ENCODE measurements around the gene SCG3. TPM values are rescaled to one million over a fixed set of nuclear protein-coding genes. Genes with fewer than 3 reads are reported as not detected.

SCG3 gene
- polyA plus RNA-seq, 1 of the 3 experiments (the other 2 are of a cell fraction) = 0.16 TPM

DNA sequence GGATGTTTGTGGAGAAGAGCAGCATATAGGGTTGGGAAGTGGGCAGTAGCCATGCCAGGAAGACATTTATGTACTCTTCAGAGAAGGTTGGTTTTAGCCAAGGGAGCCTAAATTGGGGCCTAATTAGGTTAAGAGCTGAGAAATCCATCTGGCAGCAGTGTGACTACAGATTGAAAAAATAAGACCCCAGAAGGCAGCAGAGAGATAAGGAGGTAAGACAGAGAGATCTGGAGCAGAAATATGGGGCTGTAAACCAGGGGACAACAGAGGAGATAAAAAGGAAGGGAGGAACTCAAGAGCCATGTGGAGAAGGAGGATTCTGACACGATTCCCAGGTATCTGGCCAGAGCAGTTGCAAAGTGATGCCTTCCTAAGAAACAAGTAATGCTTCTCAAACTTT lies 32.9 kb downstream of the SCG3 start (continued):
- TF ChIP-seq, protein P1, sequence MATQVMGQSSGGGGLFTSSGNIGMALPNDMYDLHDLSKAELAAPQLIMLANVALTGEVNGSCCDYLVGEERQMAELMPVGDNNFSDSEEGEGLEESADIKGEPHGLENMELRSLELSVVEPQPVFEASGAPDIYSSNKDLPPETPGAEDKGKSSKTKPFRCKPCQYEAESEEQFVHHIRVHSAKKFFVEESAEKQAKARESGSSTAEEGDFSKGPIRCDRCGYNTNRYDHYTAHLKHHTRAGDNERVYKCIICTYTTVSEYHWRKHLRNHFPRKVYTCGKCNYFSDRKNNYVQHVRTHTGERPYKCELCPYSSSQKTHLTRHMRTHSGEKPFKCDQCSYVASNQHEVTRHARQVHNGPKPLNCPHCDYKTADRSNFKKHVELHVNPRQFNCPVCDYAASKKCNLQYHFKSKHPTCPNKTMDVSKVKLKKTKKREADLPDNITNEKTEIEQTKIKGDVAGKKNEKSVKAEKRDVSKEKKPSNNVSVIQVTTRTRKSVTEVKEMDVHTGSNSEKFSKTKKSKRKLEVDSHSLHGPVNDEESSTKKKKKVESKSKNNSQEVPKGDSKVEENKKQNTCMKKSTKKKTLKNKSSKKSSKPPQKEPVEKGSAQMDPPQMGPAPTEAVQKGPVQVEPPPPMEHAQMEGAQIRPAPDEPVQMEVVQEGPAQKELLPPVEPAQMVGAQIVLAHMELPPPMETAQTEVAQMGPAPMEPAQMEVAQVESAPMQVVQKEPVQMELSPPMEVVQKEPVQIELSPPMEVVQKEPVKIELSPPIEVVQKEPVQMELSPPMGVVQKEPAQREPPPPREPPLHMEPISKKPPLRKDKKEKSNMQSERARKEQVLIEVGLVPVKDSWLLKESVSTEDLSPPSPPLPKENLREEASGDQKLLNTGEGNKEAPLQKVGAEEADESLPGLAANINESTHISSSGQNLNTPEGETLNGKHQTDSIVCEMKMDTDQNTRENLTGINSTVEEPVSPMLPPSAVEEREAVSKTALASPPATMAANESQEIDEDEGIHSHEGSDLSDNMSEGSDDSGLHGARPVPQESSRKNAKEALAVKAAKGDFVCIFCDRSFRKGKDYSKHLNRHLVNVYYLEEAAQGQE (IDR thresholded peaks at IDR 0.05; ENCODE audit: low read depth, low read length) = no peak
- no peak for TF ChIP-seq ELF1 (IDR thresholded peaks at IDR 0.05)
- no peak for TF ChIP-seq SIN3A (IDR thresholded peaks at IDR 0.05; ENCODE audit: borderline replicate concordance, low read depth, low read length)
- TF ChIP-seq RFX5 (IDR thresholded peaks at IDR 0.05; ENCODE audit: low read length) = no peak
- TF ChIP-seq NFIC (IDR thresholded peaks at IDR 0.05; ENCODE audit: borderline replicate concordance) = no peak

- peaks cover 0 to 7% of the 10 kb centered on the region in 2 experiments; a peak in 1 of 4 replicates for H3K4me1 ChIP-seq (ENCODE audit: control insufficient read depth in 1 of 2, insufficient read depth in 2 of 2, low read depth in 1 of 2, low read length in 1 of 2)
- peaks cover 4% of the 10 kb centered on the region for H3F3A ChIP-seq (replicated peaks; ENCODE audit: insufficient read depth)
- CTCF ChIA-PET = interaction anchor here (1.2 to 1.3 kb wide), 2 partner anchors 9 to 18 kb away, joined by 3 to 4 read pairs; no protein-coding TSS in a partner anchor
- no peak overlapping the region for H3K9ac ChIP-seq
- H3K27me3 ChIP-seq (ENCODE audit: insufficient read depth) = no peaks in the 10 kb centered on the region
- H4K20me1 ChIP-seq (ENCODE audit: insufficient read depth) = no peaks in the 10 kb centered on the region
- H3K4me2 ChIP-seq = no peak overlapping the region
- no peaks in the 10 kb centered on the region for H3K79me2 ChIP-seq (ENCODE audit: insufficient read depth)
- H3K9me3 ChIP-seq = no peaks in the 10 kb centered on the region
- peaks cover 0 to 13% of the 10 kb centered on the region in 2 experiments for H3K36me3 ChIP-seq (replicated peaks in 1 of 2; ENCODE audit: control insufficient read depth in 1 of 2, insufficient read depth in 2 of 2, low read length in 1 of 2)
- WGBS (ENCODE audit: low lambda C conversion rate) = 94% methylated on average over 1 of the region's 1 CpG
- POLR2A ChIA-PET = no interaction called here
- no peak overlapping the region for H2AFZ ChIP-seq (ENCODE audit: low read depth)
- H3K4me3 ChIP-seq (ENCODE audit: low read depth in 2 of 2, low read length in 1 of 2) = no peak overlapping the region
- H3K27ac ChIP-seq (ENCODE audit: low read depth in 2 of 2, low read length in 1 of 2) = no peak overlapping the region; a peak in 1 of 4 replicates
- no peaks in the 10 kb centered on the region for H3K9me2 ChIP-seq
- TF ChIP-seq, protein P2, sequence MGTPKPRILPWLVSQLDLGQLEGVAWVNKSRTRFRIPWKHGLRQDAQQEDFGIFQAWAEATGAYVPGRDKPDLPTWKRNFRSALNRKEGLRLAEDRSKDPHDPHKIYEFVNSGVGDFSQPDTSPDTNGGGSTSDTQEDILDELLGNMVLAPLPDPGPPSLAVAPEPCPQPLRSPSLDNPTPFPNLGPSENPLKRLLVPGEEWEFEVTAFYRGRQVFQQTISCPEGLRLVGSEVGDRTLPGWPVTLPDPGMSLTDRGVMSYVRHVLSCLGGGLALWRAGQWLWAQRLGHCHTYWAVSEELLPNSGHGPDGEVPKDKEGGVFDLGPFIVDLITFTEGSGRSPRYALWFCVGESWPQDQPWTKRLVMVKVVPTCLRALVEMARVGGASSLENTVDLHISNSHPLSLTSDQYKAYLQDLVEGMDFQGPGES (IDR thresholded peaks at IDR 0.05; ENCODE audit: low read depth, low read length) = no peak
- TF ChIP-seq FOXJ3 (CRISPR knock-in tag; IDR thresholded peaks at IDR 0.05) (no peak), FOSL2 (IDR thresholded peaks at IDR 0.05; ENCODE audit: borderline replicate concordance, low read depth) (no peak), USF1 (IDR thresholded peaks at IDR 0.05; ENCODE audit: borderline replicate concordance, low read depth) (no peak), SIN3A (IDR thresholded peaks at IDR 0.05; ENCODE audit: borderline replicate concordance, low read depth, low read length) (no peak), TCF12 (IDR thresholded peaks at IDR 0.05) (no peak), NFIC (IDR thresholded peaks at IDR 0.05; ENCODE audit: borderline replicate concordance) (no peak), POLR2AphosphoS5 (IDR thresholded peaks at IDR 0.05; ENCODE audit: low read depth, low read length) (no peak), CHD2 (IDR thresholded peaks at IDR 0.05; ENCODE audit: low read length, partially characterized antibody) (no peak), JUND (IDR thresholded peaks at IDR 0.05) (no peak)
- TF ChIP-seq, protein P3, sequence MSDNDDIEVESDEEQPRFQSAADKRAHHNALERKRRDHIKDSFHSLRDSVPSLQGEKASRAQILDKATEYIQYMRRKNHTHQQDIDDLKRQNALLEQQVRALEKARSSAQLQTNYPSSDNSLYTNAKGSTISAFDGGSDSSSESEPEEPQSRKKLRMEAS (IDR thresholded peaks at IDR 0.05; ENCODE audit: low read depth) = no peak
- DNase-seq = no peak
These were observed 33.6 kb downstream of the SCG3 start for GRCh38 chr15:51714911-51715310.
